ENCODE data around the gene GNLY.

The GNLY gene

DNA sequence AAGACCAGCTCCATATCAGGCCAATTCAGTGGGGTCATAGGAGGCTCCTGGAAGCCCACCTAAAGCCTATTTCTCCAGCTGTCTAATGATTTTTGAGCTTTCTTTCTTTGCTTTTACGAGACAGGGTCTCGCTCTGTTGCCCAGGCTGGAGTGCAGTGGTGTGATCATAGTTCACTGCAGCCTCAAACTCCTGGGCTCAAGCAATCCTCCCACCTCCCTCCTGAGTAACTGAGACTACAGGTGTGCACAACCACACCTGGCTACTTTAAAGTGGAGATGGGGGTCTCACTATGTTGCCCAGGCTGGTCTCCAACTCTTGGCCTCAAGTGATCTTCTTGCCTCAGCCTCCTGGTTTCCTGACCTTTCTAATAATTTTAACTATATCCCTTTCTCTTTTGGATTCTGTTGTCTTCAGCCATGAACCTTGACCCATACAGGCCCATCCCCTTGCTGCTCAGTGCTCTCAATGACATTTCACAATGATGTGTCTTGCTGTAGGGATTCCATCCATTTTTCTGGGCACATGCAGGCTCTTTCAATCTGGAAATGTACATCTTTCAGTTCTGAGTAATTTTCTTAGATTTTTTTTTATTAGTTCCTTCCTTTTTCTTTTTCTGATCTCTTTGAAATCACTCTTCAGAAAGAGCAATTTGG, 29.7 kb downstream of the GNLY start:
- no peak for DNase-seq (ENCODE audit: extremely low read depth in 1 of 2, low read depth in 1 of 2)

- no peak for DNase-seq (ENCODE audit: extremely low read depth in 1 of 2, low read depth in 1 of 2)
These were observed 30.6 kb downstream of the GNLY start for GRCh38 chr2:85724731-85725181.

GRCh38 chr2:85725451-85725850, 31.3 kb downstream of the GNLY start:
- DNase-seq (ENCODE audit: extremely low read depth in 1 of 2, low read depth in 1 of 2), result no peak

- no peak for DNase-seq (ENCODE audit: extremely low read depth in 1 of 2, low read depth in 1 of 2)
These were observed 33.6 kb downstream of the GNLY start for GRCh38 chr2:85727798-85728197.

DNA sequence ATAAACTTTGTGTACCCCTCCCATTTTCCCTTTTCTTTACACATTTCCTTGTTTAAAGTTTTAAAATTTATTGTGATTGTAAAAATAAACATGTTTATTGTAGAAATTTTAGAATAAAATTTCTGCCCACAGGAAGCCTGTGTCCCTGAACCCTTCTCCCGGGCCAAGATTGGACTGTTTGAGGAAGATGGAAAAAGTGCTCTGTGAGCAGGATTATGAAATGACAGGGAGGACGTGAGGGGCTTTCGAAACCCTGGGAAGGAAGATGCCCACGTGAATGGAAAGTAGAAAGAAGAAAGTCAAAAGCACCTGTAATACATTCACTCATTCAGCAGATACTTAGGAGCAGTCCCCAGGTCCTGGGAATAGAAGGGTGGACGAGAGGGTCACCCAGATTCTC, 34.2 kb downstream of the GNLY start:
- DNase-seq (ENCODE audit: extremely low read depth in 1 of 2, low read depth in 1 of 2), result no peak

GRCh38 chr2:85728883-85729824, 35.0 kb downstream of the GNLY start:
- DNase-seq (ENCODE audit: extremely low read depth in 1 of 2, low read depth in 1 of 2), result peak in 1 of 2 donors; percentile 63

DNA sequence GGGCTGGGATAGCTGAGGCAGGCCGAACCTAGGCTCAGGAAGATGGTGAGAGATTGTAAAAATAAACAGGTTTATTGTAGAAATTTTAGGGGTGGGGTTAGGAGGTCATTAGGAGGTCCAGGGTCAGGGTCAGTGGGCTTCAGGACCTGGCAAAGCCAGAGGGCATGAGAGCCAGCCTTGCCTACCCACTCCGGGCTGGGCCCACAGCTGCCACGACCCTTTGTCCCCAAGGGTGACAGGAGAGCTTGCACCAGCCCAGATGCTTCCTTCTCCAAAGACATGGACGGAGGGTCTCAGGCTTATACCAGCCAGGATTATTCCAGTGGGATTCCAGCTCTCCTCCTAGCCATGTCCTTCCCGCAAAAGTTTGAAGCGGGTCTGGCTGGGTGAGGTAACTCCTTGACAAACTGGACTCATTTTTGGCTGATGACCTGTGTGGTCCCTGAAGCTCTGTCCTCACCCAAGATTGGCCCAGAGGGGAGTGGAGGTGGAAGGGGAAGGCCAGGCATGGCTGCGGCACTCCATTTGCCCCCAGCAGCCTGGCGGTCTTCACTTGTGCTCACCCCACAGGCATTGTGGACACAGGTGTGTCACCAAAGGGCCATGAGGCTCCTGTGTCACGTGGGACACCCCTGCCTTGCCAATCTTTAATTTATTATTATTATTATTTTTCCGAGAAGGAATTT, 35.8 kb downstream of the GNLY start:
- DNase-seq (ENCODE audit: extremely low read depth in 1 of 2, low read depth in 1 of 2), result no peak

- DNase-seq (ENCODE audit: extremely low read depth in 1 of 2, low read depth in 1 of 2), result no peak
These were observed 36.6 kb downstream of the GNLY start for GRCh38 chr2:85730686-85731230.

DNA sequence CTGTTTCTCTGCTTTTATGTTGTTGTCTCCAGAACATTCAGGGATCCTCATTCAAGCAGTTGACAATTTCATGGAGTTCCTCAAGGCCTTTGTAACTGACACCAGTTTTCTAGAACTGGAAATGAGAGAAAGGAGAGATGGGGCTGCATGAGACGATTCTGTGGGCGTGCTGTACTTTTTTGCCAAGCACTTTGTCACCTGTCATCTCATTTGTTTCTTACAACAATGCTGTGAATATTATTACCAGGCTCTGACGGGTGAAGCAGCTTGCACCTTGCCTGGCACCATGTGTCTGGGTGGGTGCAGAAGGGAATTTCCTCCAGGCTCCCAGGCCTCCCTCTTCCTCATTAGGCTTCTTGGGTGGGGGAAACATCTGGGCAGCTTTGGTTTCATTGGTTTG, 37.4 kb downstream of the GNLY start:
- no peak for DNase-seq (ENCODE audit: extremely low read depth in 1 of 2, low read depth in 1 of 2)

DNA sequence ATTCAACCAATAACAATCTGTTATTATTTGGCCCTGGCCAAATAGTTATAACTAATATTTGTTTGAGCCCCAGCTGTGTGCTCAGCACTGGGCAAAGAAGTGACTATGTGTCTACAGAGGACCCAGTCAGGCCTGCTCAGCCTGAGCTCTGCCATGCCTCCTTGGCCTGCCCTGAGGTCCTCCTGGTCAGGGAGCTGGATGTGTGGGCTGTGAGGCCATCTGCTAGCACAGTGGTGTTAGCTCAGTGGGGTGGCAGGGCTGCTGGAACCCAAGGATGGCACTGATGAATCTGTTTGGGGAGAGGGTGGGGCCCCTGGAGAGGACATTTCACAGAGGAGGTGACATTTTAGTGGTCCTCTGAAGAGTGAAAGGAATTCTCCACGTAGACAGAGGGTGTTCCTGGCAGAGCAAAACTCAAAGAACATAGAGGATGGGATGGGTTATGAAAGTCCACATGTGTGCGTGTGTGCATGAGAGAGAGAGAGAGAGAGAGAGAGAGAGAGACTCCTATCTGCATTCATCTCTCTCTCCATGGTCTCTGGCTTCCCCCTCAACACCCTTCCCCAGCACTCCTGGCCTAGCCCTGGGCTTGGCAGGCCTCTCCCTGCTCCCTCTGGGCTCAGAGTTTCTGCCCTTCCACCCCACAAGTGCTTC, 38.4 kb downstream of the GNLY start:
- DNase-seq (ENCODE audit: extremely low read depth in 1 of 2, low read depth in 1 of 2), result no peak

DNA sequence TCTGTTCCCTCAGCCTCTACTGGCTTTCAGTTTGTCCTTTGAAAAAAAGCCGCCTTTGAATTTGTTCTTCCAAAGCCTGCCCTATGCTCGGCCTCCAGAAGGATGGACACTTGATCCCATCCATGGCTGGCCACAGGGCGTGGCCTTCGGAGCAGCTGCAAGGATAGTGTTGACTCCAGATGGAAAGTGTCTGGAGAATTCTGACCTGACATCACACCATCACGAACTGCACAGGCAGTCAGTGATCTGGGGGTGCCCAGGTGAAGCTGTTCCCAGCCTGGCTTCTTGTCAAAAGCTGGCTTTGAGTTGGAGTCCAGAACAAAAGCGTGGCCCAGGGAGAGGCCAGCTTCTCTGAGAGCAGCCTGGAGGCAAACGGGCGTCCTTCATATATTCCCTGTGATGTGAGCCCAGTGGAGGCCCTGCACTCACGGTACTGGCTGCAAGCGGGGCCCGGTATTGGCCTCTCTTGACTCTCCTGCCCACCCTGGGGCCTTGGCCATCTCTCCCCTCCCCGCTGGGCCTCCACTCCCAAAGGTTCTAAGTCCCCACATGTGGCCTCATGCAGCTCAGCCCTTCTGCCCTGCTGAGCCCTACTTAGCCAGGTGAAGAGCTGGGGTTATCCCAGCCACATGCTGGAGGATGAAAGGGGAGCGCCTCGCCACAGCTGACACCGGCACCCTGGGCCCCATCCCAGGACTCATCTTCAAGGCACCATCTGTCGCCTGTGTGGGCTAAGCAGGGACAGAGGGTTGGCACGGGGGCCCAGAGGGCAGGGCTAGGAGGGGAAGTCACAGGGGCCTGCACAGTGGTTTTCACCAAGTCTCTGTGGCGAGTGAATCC, 39.2 kb downstream of the GNLY start:
- no peak for DNase-seq (ENCODE audit: extremely low read depth in 1 of 2, low read depth in 1 of 2)

DNA sequence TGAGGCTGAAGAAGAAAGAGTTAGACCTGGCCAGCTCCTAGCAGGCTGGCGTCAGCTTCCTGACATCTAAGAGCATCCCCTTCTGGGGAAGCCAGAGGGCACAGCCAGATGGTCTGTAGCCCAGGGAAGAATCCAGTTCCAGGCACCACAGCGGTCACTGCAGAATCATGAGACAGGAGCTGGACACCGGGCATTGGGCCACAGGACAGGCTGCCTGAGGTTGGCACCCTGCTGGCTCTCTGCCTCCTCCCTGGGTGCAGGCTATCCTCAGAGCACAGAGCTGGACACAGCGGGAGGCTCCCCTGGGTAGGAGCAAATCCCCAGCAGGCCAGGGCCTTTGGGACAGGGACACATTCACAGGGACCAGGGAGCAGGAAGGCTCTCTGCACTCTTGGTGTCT, 39.9 kb downstream of the GNLY start:
- no peak for DNase-seq (ENCODE audit: extremely low read depth in 1 of 2, low read depth in 1 of 2)

- DNase-seq (ENCODE audit: extremely low read depth in 1 of 2, low read depth in 1 of 2), result no peak
These were observed 40.9 kb downstream of the GNLY start for GRCh38 chr2:85734942-85735608.

- DNase-seq (ENCODE audit: extremely low read depth in 1 of 2, low read depth in 1 of 2), result no peak
These were observed 41.5 kb downstream of the GNLY start for GRCh38 chr2:85735691-85736090.

GRCh38 chr2:85736456-85737355, 42.5 kb downstream of the GNLY start:
- DNase-seq (ENCODE audit: extremely low read depth in 1 of 2, low read depth in 1 of 2), result no peak

DNA sequence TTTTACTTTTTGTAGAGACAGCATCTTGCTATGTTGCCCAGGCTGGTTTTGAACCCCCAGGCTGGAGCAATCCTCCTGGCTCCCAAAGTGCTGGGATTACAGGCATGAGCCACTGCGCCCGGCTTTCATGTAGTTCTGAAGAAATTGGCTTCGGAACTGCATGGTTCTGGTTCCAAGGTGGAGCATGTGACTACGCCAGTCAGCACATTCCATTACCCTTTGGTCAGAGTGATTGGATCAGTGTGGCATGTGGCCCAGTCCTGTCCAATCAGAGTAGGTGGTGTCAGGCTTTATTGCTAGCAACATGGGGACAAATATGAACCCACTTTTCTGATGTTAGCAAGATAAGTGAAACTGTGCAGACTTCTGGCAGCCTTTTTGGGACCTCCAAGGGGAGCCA, 43.3 kb downstream of the GNLY start:
- no peak for DNase-seq (ENCODE audit: extremely low read depth in 1 of 2, low read depth in 1 of 2)

- no peak for DNase-seq (ENCODE audit: extremely low read depth in 1 of 2, low read depth in 1 of 2)
These were observed 43.8 kb downstream of the GNLY start for GRCh38 chr2:85737961-85738360.

DNA sequence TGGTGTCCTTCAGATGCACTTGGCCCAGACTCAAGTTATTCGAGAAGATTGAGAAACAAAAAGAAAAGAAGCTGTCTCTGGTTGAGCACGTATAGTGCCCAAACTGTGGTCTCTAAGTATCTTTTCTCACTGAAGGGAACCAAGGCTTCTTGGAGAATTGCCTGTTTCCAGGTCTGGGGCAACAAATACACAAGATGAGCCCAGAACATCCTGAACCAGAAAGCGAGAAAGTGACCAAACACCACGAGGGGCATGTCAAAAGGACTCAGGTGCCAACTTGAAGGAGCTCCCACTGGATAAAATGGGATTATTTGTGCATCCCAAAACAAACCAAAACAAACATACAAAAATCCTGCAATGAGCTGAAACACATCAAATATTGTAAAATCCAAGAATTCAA, 46.0 kb downstream of the GNLY start:
- DNase-seq (ENCODE audit: extremely low read depth in 1 of 2, low read depth in 1 of 2), result no peak

Measured in activated CD8-positive, alpha-beta memory T cell treated with anti-CD3 and anti-CD28 coated beads for 1 hour (primary cell).